Measurements from ENCODE around the gene FBXW7. TPM values are rescaled to one million over a fixed set of nuclear protein-coding genes. Genes with fewer than 3 reads are reported as not detected.

The FBXW7 gene
- total and polyA plus RNA-seq, 4 donors = 7.6 to 82.1 (median 20.6) TPM

GRCh38 chr4:152577708-152578396 is 42.0 kb upstream of the FBXW7 start:
- no peaks in the 10 kb centered on the region for H3K36me3 ChIP-seq (ENCODE audit: control insufficient read depth in 4 of 4, insufficient read depth in 4 of 4, low read length in 4 of 4)
- no peak for TF ChIP-seq CTCF (IDR thresholded peaks at IDR 0.05; ENCODE audit: control extremely low read depth, extremely low read depth)
- H3K27ac ChIP-seq (ENCODE audit: low read depth in 1 of 2, low read length in 1 of 2) = no peak overlapping the region
- no peak for ATAC-seq (ENCODE audit: insufficient read depth, low FRiP score)
- no peaks in the 10 kb centered on the region for H3K9me3 ChIP-seq (ENCODE audit: control insufficient read depth in 4 of 4, insufficient read depth in 3 of 4, low read length in 3 of 4)
- H3K4me3 ChIP-seq = no peak overlapping the region
- H3K9ac ChIP-seq (ENCODE audit: insufficient read depth in 1 of 2, low read length in 2 of 2) = no peak overlapping the region
- 53 to 57% methylated on average over 6 of the region's 6 CpGs for WGBS, 2 donors
- H3K27me3 ChIP-seq (ENCODE audit: control insufficient read depth in 3 of 3, insufficient read depth in 3 of 3, low read length in 2 of 3) = no peaks in the 10 kb centered on the region
- H3K4me1 ChIP-seq (ENCODE audit: control insufficient read depth in 5 of 5, insufficient read depth in 5 of 5, low read length in 5 of 5) = peaks cover 0 to 7% (median 4%) of the 10 kb centered on the region in 5 donors
- no peak for DNase-seq

GRCh38 chr4:152575533-152575932 is 39.6 kb upstream of the FBXW7 start:
- TF ChIP-seq CTCF (IDR thresholded peaks at IDR 0.05; ENCODE audit: control extremely low read depth, extremely low read depth) = no peak
- Histone ChIP-seq H3K27me3 (ENCODE audit: control insufficient read depth in 3 of 3, insufficient read depth in 3 of 3, low read length in 2 of 3) (no peaks in the 10 kb centered on the region), H3K36me3 (ENCODE audit: control insufficient read depth in 4 of 4, insufficient read depth in 4 of 4, low read length in 4 of 4) (no peaks in the 10 kb centered on the region), H3K9me3 (ENCODE audit: control insufficient read depth in 4 of 4, insufficient read depth in 3 of 4, low read length in 3 of 4) (no peaks in the 10 kb centered on the region), H3K27ac (ENCODE audit: low read depth in 1 of 2, low read length in 1 of 2) (no peak overlapping the region), H3K9ac (ENCODE audit: insufficient read depth in 1 of 2, low read length in 2 of 2) (no peak overlapping the region), H3K4me1 (ENCODE audit: control insufficient read depth in 5 of 5, insufficient read depth in 5 of 5, low read length in 5 of 5) (peaks cover 0 to 22% (median 4%) of the 10 kb centered on the region in 5 donors), H3K4me3 (no peak overlapping the region)
- ATAC-seq (ENCODE audit: insufficient read depth, low FRiP score) = no peak
- 70 to 79% methylated on average over 1 of the region's 1 CpG for WGBS, 2 donors
- DNase-seq = no peak

GRCh38 chr4:152573861-152574260 is 38.0 kb upstream of the FBXW7 start:
- Histone ChIP-seq H3K27me3 (ENCODE audit: control insufficient read depth in 3 of 3, insufficient read depth in 3 of 3, low read length in 2 of 3) (no peaks in the 10 kb centered on the region), H3K4me1 (ENCODE audit: control insufficient read depth in 5 of 5, insufficient read depth in 5 of 5, low read length in 5 of 5) (peaks cover 0 to 22% (median 4%) of the 10 kb centered on the region in 5 donors), H3K4me3 (no peak overlapping the region), H3K27ac (ENCODE audit: low read depth in 1 of 2, low read length in 1 of 2) (no peak overlapping the region), H3K9me3 (ENCODE audit: control insufficient read depth in 4 of 4, insufficient read depth in 3 of 4, low read length in 3 of 4) (no peaks in the 10 kb centered on the region), H3K9ac (ENCODE audit: insufficient read depth in 1 of 2, low read length in 2 of 2) (no peak overlapping the region), H3K36me3 (ENCODE audit: control insufficient read depth in 4 of 4, insufficient read depth in 4 of 4, low read length in 4 of 4) (no peaks in the 10 kb centered on the region)
- TF ChIP-seq CTCF (IDR thresholded peaks at IDR 0.05; ENCODE audit: control extremely low read depth, extremely low read depth) = no peak
- DNase-seq (no peak), ATAC-seq (ENCODE audit: insufficient read depth, low FRiP score) (no peak)
- 95 to 96% methylated on average over 2 of the region's 2 CpGs for WGBS, 2 donors

Measured in lung (tissue), 12 donors.